GM13977 (cell line): Measurements from ENCODE around the gene C3orf20.

ENCODE experiments used
- DNase-seq: peaks from one replicate; pipeline ENCODE4 v3.0.0; 2012; ENCODE audit warnings: low spot score
- CTCF ChIP-seq: IDR thresholded peaks from 2 replicates; pipeline ENCODE4 v1.5.1; 2012; ENCODE audit warnings: mild to moderate bottlenecking, control low read depth; ENCODE audit not compliant: insufficient read depth; ENCODE audit errors: extremely low read depth, missing control alignments
- in situ Hi-C: fragments of 300-500 bp; cut with MboI; formaldehyde crosslinking; loops from one replicate; pipeline ENCODE4 v1.12.0; 2022; ENCODE audit warnings: low sequenced_read_pairs, low pct_unique_long_range_greater_than_20kb, mixed read lengths, inconsistent platforms; ENCODE audit not compliant: unreplicated experiment

Gene C3orf20

GRCh38 chr3:14757153-14757700 is 82.3 kb downstream of the C3orf20 start:
- DNase-seq: no peak
- in situ Hi-C loops: no loop called here
- TF ChIP-seq CTCF: no peak

- no peak for TF ChIP-seq CTCF
- in situ Hi-C loops: no loop called here
These were observed 83.4 kb downstream of the C3orf20 start for GRCh38 chr3:14758297-14758696.

GRCh38 chr3:14758959-14759358 is 84.0 kb downstream of the C3orf20 start:
- in situ Hi-C loops: no loop called here
- no peak for TF ChIP-seq CTCF
- DNase-seq: no peak

More at GRCh38 chr3:14758297-14758696, 83.4 kb downstream of the C3orf20 start:
- no peak for DNase-seq

GRCh38 chr3:14760185-14760584 is 85.2 kb downstream of the C3orf20 start:
- in situ Hi-C loops: no loop called here
- no peak for DNase-seq
- TF ChIP-seq CTCF: no peak

GRCh38 chr3:14761121-14761672 is 86.3 kb downstream of the C3orf20 start:
- in situ Hi-C loops: no loop called here
- DNase-seq: no peak
- no peak for TF ChIP-seq CTCF

GRCh38 chr3:14761866-14762265 is 86.9 kb downstream of the C3orf20 start:
- in situ Hi-C loops: no loop called here
- TF ChIP-seq CTCF: no peak

More at GRCh38 chr3:14761866-14762265, 86.9 kb downstream of the C3orf20 start:
- DNase-seq: no peak
